CD8-positive, alpha-beta memory T cell (primary cell): ENCODE data around the gene GRIA3. TPM values are rescaled to one million over a fixed set of nuclear protein-coding genes. Genes with fewer than 3 reads are reported as not detected.
A peak's percentile ranks its signal among the peaks of the same experiment; 100 is the strongest.
"Not testable (repeated sequence)": the region's sequence is repeated elsewhere in the genome, so short reads cannot be mapped to it uniquely, and the experiment has no call there.

Experiments used
- CTCF ChIA-PET: fragments of 350-600 bp; sonication (Branson Sonifier 250); formaldehyde crosslinking; loops from one replicate; lab custom pipeline; 2021; ENCODE audit warnings: antibody characterized with exemption; lab: Charles Lee
- POLR2A ChIA-PET: fragments of 350-600 bp; sonication (Branson Sonifier 250); formaldehyde crosslinking; loops from one replicate; lab custom pipeline; 2021; ENCODE audit warnings: antibody characterized with exemption; lab: Charles Lee
- DNase-seq, 5 donors: peaks; one replicate each; pipeline versions ENCODE4 v3.0.0 to v3.0.0-alpha.2; 2020 to 2022; ENCODE audit warnings: mixed read lengths in 1 of 5
- H3K27ac ChIP-seq: one replicate; pipeline ENCODE4 v1.7.0; 2013; ENCODE audit warnings: low read depth, mild to moderate bottlenecking, low read length, moderate library complexity
- H3K27me3 ChIP-seq: 2 replicates; pipeline ENCODE4 v1.7.0; 2013; ENCODE audit warnings: low read length, mild to moderate bottlenecking; ENCODE audit not compliant: insufficient read depth, poor library complexity, severe bottlenecking
- H3K36me3 ChIP-seq: 2 replicates; pipeline ENCODE4 v1.7.0; 2013; ENCODE audit warnings: mild to moderate bottlenecking, low read length, moderate library complexity; ENCODE audit not compliant: insufficient read depth
- H3K4me1 ChIP-seq: 2 replicates; pipeline ENCODE4 v1.7.0; 2013; ENCODE audit warnings: mild to moderate bottlenecking, low read length, moderate library complexity; ENCODE audit not compliant: insufficient read depth
- H3K4me3 ChIP-seq: 2 replicates; pipeline ENCODE4 v1.7.0; 2013; ENCODE audit warnings: mild to moderate bottlenecking, low read length
- H3K9me3 ChIP-seq: 2 replicates; pipeline ENCODE4 v1.7.0; 2013; ENCODE audit warnings: mild to moderate bottlenecking, low read length
- H3K27ac Mint-ChIP-seq, 8 donors: one replicate each; pipeline ENCODE4 v1.8.0; 2020 to 2021; ENCODE audit warnings: mixed read lengths in 8 of 8, mild to moderate bottlenecking in 6 of 8, inconsistent platforms in 3 of 8, moderate library complexity in 3 of 8
- H3K27me3 Mint-ChIP-seq, 2 donors: one replicate each; pipeline ENCODE4 v1.8.0; 2020 to 2021; ENCODE audit warnings: mixed read lengths in 2 of 2, mild to moderate bottlenecking in 1 of 2, moderate library complexity in 1 of 2
- H3K36me3 Mint-ChIP-seq, 3 donors: one replicate each; pipeline ENCODE4 v1.8.0; 2020 to 2021; ENCODE audit warnings: mixed read lengths in 3 of 3, inconsistent platforms in 1 of 3, mild to moderate bottlenecking in 1 of 3
- H3K4me1 Mint-ChIP-seq, 3 donors: one replicate each; pipeline ENCODE4 v1.8.0; 2020 to 2021; ENCODE audit warnings: mixed read lengths in 3 of 3, inconsistent platforms in 1 of 3, mild to moderate bottlenecking in 1 of 3
- H3K4me3 Mint-ChIP-seq, 7 donors: one replicate each; pipeline ENCODE4 v1.8.0; 2020 to 2021; ENCODE audit warnings: mixed read lengths in 7 of 7, mild to moderate bottlenecking in 6 of 7, moderate library complexity in 4 of 7, inconsistent platforms in 2 of 7
- H3K9me3 Mint-ChIP-seq, 5 donors: one replicate each; pipeline ENCODE4 v1.8.0; 2020 to 2022; ENCODE audit warnings: mixed read lengths in 5 of 5, mild to moderate bottlenecking in 3 of 5, moderate library complexity in 2 of 5, inconsistent platforms in 1 of 5
- polyA plus RNA-seq: library from polyadenylated mRNA; unstranded; fragments of 300-500 nt; fragmentation: Illumina TruSeq; gene quantifications from one replicate; pipeline ENCODE4 v1.2.3, GENCODE V29; 2021
- total RNA-seq, 2 experiments: library from RNA; stranded (reverse); gene quantifications; one replicate each; pipeline ENCODE4 v1.2.3, GENCODE V29; 2021

The GRIA3 gene
- total and polyA plus RNA-seq, 3 experiments from 2014 or later = 0.16 TPM; not detected in 2

DNA sequence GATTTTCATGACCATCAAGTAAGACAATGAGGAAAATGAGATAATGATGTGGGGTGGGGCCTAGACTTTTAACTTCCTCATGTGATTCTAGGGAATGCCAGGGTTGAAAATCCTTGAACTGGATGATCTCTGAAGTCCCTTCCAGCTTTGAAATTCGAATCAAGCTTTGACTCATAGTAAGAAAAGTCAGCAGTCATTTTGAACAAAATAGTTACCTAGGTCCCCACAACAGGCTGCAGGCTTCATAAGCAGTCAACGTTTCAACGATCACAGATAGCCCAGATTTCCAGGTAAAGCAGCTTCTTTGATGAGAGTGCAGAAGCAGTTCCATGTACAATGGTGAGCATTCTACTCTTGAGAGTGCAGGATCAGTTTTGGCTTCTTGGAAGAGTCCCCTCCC lies 93.7 kb downstream of the GRIA3 start:
- peaks cover 0 to 4% (median 0%) of the 10 kb centered on the region in 5 donors for H3K9me3 Mint-ChIP-seq
- Histone ChIP-seq H3K4me3 (no peak overlapping the region), H3K9me3 (no peaks in the 10 kb centered on the region), H3K4me1 (no peaks in the 10 kb centered on the region), H3K27ac (no peak overlapping the region), H3K27me3 (no peaks in the 10 kb centered on the region), H3K36me3 (no peaks in the 10 kb centered on the region)
- no peak for DNase-seq
- POLR2A ChIA-PET = no interaction called here
- H3K36me3 Mint-ChIP-seq = no peaks in the 10 kb centered on the region
- no peak overlapping the region for H3K4me3 Mint-ChIP-seq
- H3K27ac Mint-ChIP-seq = no peak overlapping the region
- H3K4me1 Mint-ChIP-seq = no peaks in the 10 kb centered on the region
- peaks cover 0 to 6% of the 10 kb centered on the region in 2 donors for H3K27me3 Mint-ChIP-seq
- CTCF ChIA-PET = no interaction called here

DNA sequence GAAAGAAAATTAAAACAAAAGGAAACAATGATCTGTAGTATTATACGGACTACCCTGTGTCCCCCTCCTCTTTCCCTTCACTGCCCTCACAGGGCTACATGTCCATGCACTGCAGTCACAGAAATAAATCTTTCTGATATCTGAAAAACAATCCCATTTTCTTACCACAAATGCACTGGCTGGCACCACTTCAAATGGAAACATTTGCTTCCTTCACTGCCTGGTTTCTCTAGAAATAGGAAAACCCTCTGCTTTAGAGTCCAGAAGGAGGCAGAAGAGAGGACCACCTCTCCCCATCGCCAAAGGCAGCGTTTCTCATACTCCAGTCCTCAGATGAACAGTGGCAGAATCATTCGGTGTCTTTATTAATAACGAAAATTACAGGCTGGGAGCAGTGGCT lies 98.2 kb downstream of the GRIA3 start:
- POLR2A ChIA-PET = no interaction called here
- CTCF ChIA-PET = no interaction called here

DNA sequence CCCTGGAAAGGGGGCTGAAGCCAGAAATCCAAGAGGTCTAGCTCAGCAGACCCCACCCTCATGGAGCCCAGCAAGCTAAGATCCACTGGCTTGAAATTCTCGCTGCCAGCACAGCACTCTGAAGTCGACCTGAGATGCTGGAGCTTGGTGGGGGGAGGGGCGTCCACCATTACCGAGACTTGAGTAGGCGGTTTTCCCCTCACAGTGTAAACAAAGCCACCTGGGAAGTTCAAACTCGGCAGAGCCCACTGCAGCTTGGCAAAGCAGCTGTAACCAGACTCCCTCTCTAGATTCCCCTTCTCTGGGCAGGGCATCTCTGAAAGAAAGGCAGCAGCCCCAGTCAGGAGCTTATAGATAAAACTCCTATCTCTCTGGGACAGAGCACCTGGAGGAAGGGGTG lies 99.3 kb downstream of the GRIA3 start:
- H3K9me3 Mint-ChIP-seq, CTCF ChIA-PET, H3K27me3 ChIP-seq, POLR2A ChIA-PET, H3K36me3 ChIP-seq, H3K4me1 Mint-ChIP-seq, H3K27ac ChIP-seq, H3K9me3 ChIP-seq, H3K4me3 Mint-ChIP-seq, H3K27ac Mint-ChIP-seq, H3K27me3 Mint-ChIP-seq, H3K36me3 Mint-ChIP-seq, H3K4me1 ChIP-seq, H3K4me3 ChIP-seq: not testable (repeated sequence)
- peak in 1 of 5 donors; percentile 8 for DNase-seq

More for the DNA sequence above, 98.2 kb downstream of the GRIA3 start:
- no peaks in the 10 kb centered on the region for H3K9me3 ChIP-seq
- H3K27ac Mint-ChIP-seq = no peak overlapping the region
- peaks cover 0 to 7% (median 0%) of the 10 kb centered on the region in 5 donors for H3K9me3 Mint-ChIP-seq
- DNase-seq = no peak
- no peak overlapping the region for H3K4me3 Mint-ChIP-seq
- H3K27me3 ChIP-seq = no peaks in the 10 kb centered on the region
- H3K4me1 ChIP-seq = no peaks in the 10 kb centered on the region
- no peak overlapping the region for H3K27ac ChIP-seq
- H3K36me3 Mint-ChIP-seq = no peaks in the 10 kb centered on the region
- no peak overlapping the region for H3K4me3 ChIP-seq
- H3K36me3 ChIP-seq = no peaks in the 10 kb centered on the region
- H3K4me1 Mint-ChIP-seq = no peaks in the 10 kb centered on the region
- peaks cover 0 to 4% of the 10 kb centered on the region in 2 donors for H3K27me3 Mint-ChIP-seq

DNA sequence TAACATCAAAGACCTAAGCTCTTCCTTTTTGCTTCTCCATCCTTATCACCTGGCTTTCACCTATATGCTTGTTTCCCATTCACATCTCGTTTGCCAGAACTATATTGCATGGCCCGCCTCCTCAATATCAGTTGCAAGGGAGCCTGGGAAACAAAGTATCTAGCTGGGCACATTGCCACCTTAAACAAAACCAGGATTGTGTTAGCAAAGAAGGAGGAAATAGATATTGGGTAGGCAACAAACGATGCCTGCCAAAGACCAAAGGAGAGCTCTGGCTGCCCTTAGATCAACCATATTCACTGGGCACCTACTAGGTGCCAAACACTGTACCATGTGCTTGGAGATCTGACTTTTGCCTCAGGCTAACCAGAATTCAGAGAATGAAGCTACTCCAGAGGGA lies 107.5 kb downstream of the GRIA3 start:
- POLR2A ChIA-PET = no interaction called here

DNA sequence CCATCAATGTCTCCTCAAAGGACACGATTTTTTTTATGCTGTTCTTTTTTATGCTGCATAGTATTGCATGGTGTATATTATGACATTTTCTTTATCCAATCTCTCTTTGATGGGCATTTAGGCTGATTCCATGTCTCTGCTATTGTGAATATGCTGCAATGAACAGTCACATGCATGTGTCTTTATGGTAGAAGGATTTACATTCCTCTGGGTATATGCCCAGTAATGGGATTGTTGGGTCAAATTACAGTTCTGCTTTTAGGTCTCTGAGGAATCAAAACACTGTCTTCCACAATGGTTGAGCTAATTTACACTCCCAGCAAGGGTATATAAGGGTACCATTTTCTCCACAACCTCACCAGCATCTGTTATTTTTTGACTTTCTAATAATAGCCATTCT lies 113.9 kb downstream of the GRIA3 start:
- ChIA-PET CTCF (no interaction called here), POLR2A (no interaction called here)
- DNase-seq = no peak
- Histone ChIP-seq H3K9me3 (no peaks in the 10 kb centered on the region), H3K4me1 (no peaks in the 10 kb centered on the region), H3K4me3 (no peak overlapping the region), H3K36me3 (no peaks in the 10 kb centered on the region), H3K27me3 (no peaks in the 10 kb centered on the region), H3K27ac (no peak overlapping the region)
- peaks cover 0 to 1% of the 10 kb centered on the region in 2 donors for H3K27me3 Mint-ChIP-seq
- H3K9me3 Mint-ChIP-seq = peaks cover 0 to 2% (median 0%) of the 10 kb centered on the region in 5 donors
- H3K4me1 Mint-ChIP-seq = peaks cover 0 to 4% (median 0%) of the 10 kb centered on the region in 3 donors
- no peak overlapping the region for H3K27ac Mint-ChIP-seq
- H3K4me3 Mint-ChIP-seq = no peak overlapping the region
- no peaks in the 10 kb centered on the region for H3K36me3 Mint-ChIP-seq

More for the DNA sequence above, 107.5 kb downstream of the GRIA3 start:
- H3K4me3 Mint-ChIP-seq = no peak overlapping the region
- H3K9me3 Mint-ChIP-seq = peaks cover 0 to 4% (median 0%) of the 10 kb centered on the region in 5 donors
- no peak overlapping the region for H3K27ac Mint-ChIP-seq
- DNase-seq = no peak
- H3K36me3 Mint-ChIP-seq = no peaks in the 10 kb centered on the region
- Histone ChIP-seq H3K4me3 (no peak overlapping the region), H3K27ac (no peak overlapping the region), H3K36me3 (no peaks in the 10 kb centered on the region), H3K9me3 (no peaks in the 10 kb centered on the region), H3K27me3 (no peaks in the 10 kb centered on the region), H3K4me1 (no peaks in the 10 kb centered on the region)
- H3K4me1 Mint-ChIP-seq = peaks cover 0 to 4% (median 0%) of the 10 kb centered on the region in 3 donors
- peaks cover 0 to 3% of the 10 kb centered on the region in 2 donors for H3K27me3 Mint-ChIP-seq
- CTCF ChIA-PET = no interaction called here

DNA sequence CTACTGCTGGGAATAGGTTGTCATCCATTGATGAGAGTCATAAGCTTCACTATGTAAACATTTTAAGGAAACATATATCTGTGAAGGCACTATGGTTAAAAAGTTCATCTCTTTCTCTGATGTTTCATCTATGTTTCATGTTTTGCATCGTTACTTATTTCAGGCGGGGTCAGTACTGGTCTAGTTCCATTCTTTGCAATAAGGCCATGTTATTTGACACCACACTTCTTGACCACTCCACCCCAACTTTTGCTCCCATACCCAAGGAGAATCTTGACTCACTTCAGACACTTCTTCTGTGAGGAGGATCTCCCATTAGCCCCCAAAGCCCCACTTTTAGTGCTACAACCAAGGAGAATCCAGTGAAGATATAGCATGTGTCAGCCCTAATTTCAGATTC lies 119.4 kb downstream of the GRIA3 start:
- H3K4me3 Mint-ChIP-seq = no peak overlapping the region
- Histone ChIP-seq H3K9me3 (no peaks in the 10 kb centered on the region), H3K27me3 (no peaks in the 10 kb centered on the region), H3K27ac (no peak overlapping the region), H3K4me1 (no peaks in the 10 kb centered on the region), H3K36me3 (no peaks in the 10 kb centered on the region), H3K4me3 (no peak overlapping the region)
- H3K9me3 Mint-ChIP-seq = peaks cover 0 to 2% (median 0%) of the 10 kb centered on the region in 5 donors
- H3K27me3 Mint-ChIP-seq = peaks cover 0 to 1% of the 10 kb centered on the region in 2 donors
- ChIA-PET CTCF (no interaction called here), POLR2A (no interaction called here)
- H3K4me1 Mint-ChIP-seq = no peaks in the 10 kb centered on the region
- no peak overlapping the region for H3K27ac Mint-ChIP-seq
- DNase-seq = no peak
- H3K36me3 Mint-ChIP-seq = no peaks in the 10 kb centered on the region

DNA sequence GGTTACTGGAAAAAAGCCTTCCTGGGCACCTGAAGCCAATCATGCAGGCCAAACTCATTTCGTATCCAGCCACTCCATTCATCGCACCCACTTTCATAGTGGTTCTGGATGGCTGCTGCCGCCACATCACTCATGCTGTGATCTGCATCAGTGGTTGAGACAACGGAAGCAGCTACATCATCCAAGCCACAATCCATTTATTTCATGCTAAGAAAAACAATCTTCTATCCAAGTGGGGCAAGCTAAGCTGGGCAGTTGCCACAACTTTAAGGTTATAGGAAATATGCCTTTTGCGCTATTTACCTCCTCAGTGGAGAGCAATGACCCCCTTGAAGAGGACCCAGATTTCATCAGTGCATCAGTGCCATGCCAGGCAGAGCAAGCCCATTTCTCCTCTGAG lies 124.6 kb downstream of the GRIA3 start:
- no peak overlapping the region for H3K27ac Mint-ChIP-seq

DNA sequence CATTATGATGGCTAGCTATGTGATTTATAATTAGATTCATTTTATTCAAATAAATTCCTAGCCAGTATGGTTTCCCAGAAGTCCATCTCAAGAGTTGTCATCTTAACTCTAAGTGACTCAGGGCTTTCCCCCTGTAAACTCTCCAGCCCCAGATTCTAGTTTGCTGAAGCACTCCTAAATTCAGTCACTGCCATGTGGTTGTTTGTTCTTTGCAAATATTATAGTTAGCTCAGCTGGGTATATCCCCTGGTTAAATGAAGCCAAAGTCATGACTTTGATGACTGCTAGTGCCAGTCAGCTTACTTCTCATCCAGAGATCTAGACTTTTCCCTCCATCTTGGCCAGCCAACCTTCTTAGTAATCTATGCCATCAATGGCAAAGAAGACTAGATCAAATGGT lies 126.0 kb downstream of the GRIA3 start:
- H3K36me3 ChIP-seq = no peaks in the 10 kb centered on the region
- H3K27me3 ChIP-seq = no peaks in the 10 kb centered on the region
- Mint-ChIP-seq H3K4me1 (no peaks in the 10 kb centered on the region), H3K9me3 (peaks cover 0 to 2% (median 0%) of the 10 kb centered on the region in 5 donors), H3K4me3 (no peak overlapping the region), H3K27me3 (no peaks in the 10 kb centered on the region), H3K36me3 (no peaks in the 10 kb centered on the region), H3K27ac (no peak overlapping the region)
- H3K4me3 ChIP-seq = no peak overlapping the region
- POLR2A ChIA-PET = no interaction called here
- H3K27ac ChIP-seq = no peak overlapping the region
- CTCF ChIA-PET = no interaction called here
- H3K9me3 ChIP-seq = no peaks in the 10 kb centered on the region
- no peaks in the 10 kb centered on the region for H3K4me1 ChIP-seq
- no peak for DNase-seq

More for the DNA sequence above, 124.6 kb downstream of the GRIA3 start:
- Mint-ChIP-seq H3K9me3 (peaks cover 0 to 2% (median 0%) of the 10 kb centered on the region in 5 donors), H3K36me3 (no peaks in the 10 kb centered on the region), H3K4me1 (no peaks in the 10 kb centered on the region), H3K27me3 (peaks cover 0 to 1% of the 10 kb centered on the region in 2 donors), H3K4me3 (no peak overlapping the region)
- no peaks in the 10 kb centered on the region for H3K9me3 ChIP-seq
- H3K27me3 ChIP-seq = no peaks in the 10 kb centered on the region
- no peaks in the 10 kb centered on the region for H3K4me1 ChIP-seq
- ChIA-PET CTCF (no interaction called here), POLR2A (no interaction called here)
- DNase-seq = no peak
- H3K36me3 ChIP-seq = no peaks in the 10 kb centered on the region
- no peak overlapping the region for H3K4me3 ChIP-seq
- H3K27ac ChIP-seq = no peak overlapping the region

DNA sequence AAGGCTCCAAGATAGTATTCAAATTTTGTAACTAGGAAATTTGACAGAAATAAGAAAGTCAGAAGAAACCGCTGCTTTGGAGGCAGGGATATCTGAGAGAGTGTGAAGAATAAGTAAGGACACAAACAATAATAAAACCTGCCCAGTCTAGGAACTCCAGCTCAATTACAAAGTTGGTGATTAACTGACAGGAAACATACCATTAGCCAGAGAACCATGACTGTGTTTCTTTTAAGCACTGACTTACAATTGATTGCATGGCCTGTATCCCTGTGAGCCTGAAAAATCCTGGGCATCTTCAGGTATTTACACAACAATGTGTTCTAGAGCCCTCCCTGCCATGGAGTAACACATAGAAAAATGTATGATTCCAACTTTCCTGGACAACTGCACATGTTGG lies 127.4 kb downstream of the GRIA3 start:
- DNase-seq = no peak
- ChIA-PET CTCF (no interaction called here), POLR2A (no interaction called here)
- Mint-ChIP-seq H3K4me3 (no peak overlapping the region), H3K27me3 (no peaks in the 10 kb centered on the region), H3K27ac (no peak overlapping the region), H3K9me3 (peaks cover 0 to 2% (median 0%) of the 10 kb centered on the region in 5 donors), H3K36me3 (no peaks in the 10 kb centered on the region), H3K4me1 (no peaks in the 10 kb centered on the region)
- Histone ChIP-seq H3K9me3 (no peaks in the 10 kb centered on the region), H3K4me1 (no peaks in the 10 kb centered on the region), H3K36me3 (no peaks in the 10 kb centered on the region), H3K27ac (no peak overlapping the region), H3K27me3 (no peaks in the 10 kb centered on the region), H3K4me3 (no peak overlapping the region)
